Measurements from ENCODE around the gene DYNLT2.

Gene DYNLT2

GRCh38 chr6:169722362-169723199 lies 28.8 kb downstream of the DYNLT2 start:
- peak overlapping the region; percentile 74 for H3K4me3 ChIP-seq (ENCODE audit: control insufficient read depth, low read depth, low read length)
- TF ChIP-seq CTCF (IDR thresholded peaks at IDR 0.05; ENCODE audit: control insufficient read depth, insufficient read depth, low read depth, low read length, missing control alignments): no peak
- no peak for DNase-seq (ENCODE audit: low read depth)

- DNase-seq (ENCODE audit: low read depth): no peak
- H3K4me3 ChIP-seq (ENCODE audit: control insufficient read depth, low read depth, low read length): no peak overlapping the region
- TF ChIP-seq CTCF (IDR thresholded peaks at IDR 0.05; ENCODE audit: control insufficient read depth, insufficient read depth, low read depth, low read length, missing control alignments): no peak
Observed at GRCh38 chr6:169720207-169720855, 31.0 kb downstream of the DYNLT2 start.

GRCh38 chr6:169719117-169719516 lies 32.3 kb downstream of the DYNLT2 start:
- DNase-seq (ENCODE audit: low read depth): no peak
- H3K4me3 ChIP-seq (ENCODE audit: control insufficient read depth, low read depth, low read length): no peak overlapping the region
- no peak for TF ChIP-seq CTCF (IDR thresholded peaks at IDR 0.05; ENCODE audit: control insufficient read depth, insufficient read depth, low read depth, low read length, missing control alignments)

GRCh38 chr6:169714595-169714994 lies 36.8 kb downstream of the DYNLT2 start:
- no peak for DNase-seq (ENCODE audit: low read depth)
- no peak overlapping the region for H3K4me3 ChIP-seq (ENCODE audit: control insufficient read depth, low read depth, low read length)
- TF ChIP-seq CTCF (IDR thresholded peaks at IDR 0.05; ENCODE audit: control insufficient read depth, insufficient read depth, low read depth, low read length, missing control alignments): no peak

GRCh38 chr6:169714178-169714577 lies 37.2 kb downstream of the DYNLT2 start:
- no peak for TF ChIP-seq CTCF (IDR thresholded peaks at IDR 0.05; ENCODE audit: control insufficient read depth, insufficient read depth, low read depth, low read length, missing control alignments)
- DNase-seq (ENCODE audit: low read depth): no peak
- no peak overlapping the region for H3K4me3 ChIP-seq (ENCODE audit: control insufficient read depth, low read depth, low read length)

GRCh38 chr6:169710009-169710408 lies 41.4 kb downstream of the DYNLT2 start:
- no peak for DNase-seq (ENCODE audit: low read depth)
- H3K4me3 ChIP-seq (ENCODE audit: control insufficient read depth, low read depth, low read length): no peak overlapping the region
- TF ChIP-seq CTCF (IDR thresholded peaks at IDR 0.05; ENCODE audit: control insufficient read depth, insufficient read depth, low read depth, low read length, missing control alignments): no peak
